ENCODE results near the gene MPRIP. TPM values are rescaled to one million over a fixed set of nuclear protein-coding genes. Genes with fewer than 3 reads are reported as not detected.

Gene MPRIP
- total RNA-seq, 1 experiment from 2014 or later, result 132 TPM

- Histone ChIP-seq H3K27ac (ENCODE audit: insufficient read length, low read depth, low read length) (no peak overlapping the region), H3K9ac (ENCODE audit: extremely low read depth, insufficient read length, low read length) (no peak overlapping the region), H2AK5ac (ENCODE audit: insufficient read length, low read length) (no peak overlapping the region), H3K4ac (ENCODE audit: low read depth, low read length) (no peak overlapping the region), H4K20me1 (ENCODE audit: control insufficient read depth, insufficient read depth, insufficient read length) (no peaks in the 10 kb centered on the region), H3K14ac (ENCODE audit: insufficient read depth, low read length) (no peak overlapping the region), H2BK120ac (ENCODE audit: low read depth, low read length, poor library complexity, severe bottlenecking) (no peak overlapping the region), H3K79me2 (ENCODE audit: insufficient read depth, low read length) (peaks cover 9% of the 10 kb centered on the region; the same call in 1 of the 2 replicates), H3K79me1 (ENCODE audit: insufficient read depth, low read depth, low read length, poor library complexity, severe bottlenecking) (peaks cover 3% of the 10 kb centered on the region), H4K91ac (ENCODE audit: insufficient read length, low read depth, low read length) (no peak overlapping the region), H3K4me1 (ENCODE audit: insufficient read depth, low read length) (peaks cover 11% of the 10 kb centered on the region), H4K5ac (ENCODE audit: insufficient read length, low read depth, low read length) (no peak overlapping the region), H3K23ac (ENCODE audit: insufficient read length, low read depth, low read length) (no peak overlapping the region), H2BK20ac (ENCODE audit: low read depth, low read length, poor library complexity, severe bottlenecking) (no peak overlapping the region), H2AFZ (ENCODE audit: low read length) (no peak overlapping the region), H2BK5ac (ENCODE audit: insufficient read length, low read length) (no peak overlapping the region), H3K27me3 (ENCODE audit: insufficient read depth, low read length) (no peaks in the 10 kb centered on the region), H3K4me2 (ENCODE audit: insufficient read depth, insufficient read length, low read length) (no peak overlapping the region), H3T11ph (ENCODE audit: low read length) (no peak overlapping the region), H2BK15ac (ENCODE audit: low read depth, low read length) (no peak overlapping the region), H3K18ac (ENCODE audit: insufficient read length, low read depth, low read length) (no peak overlapping the region), H3K23me2 (ENCODE audit: insufficient read length, low read depth, low read length, poor library complexity, severe bottlenecking) (peaks cover 5% of the 10 kb centered on the region), H2BK12ac (ENCODE audit: insufficient read length, low read depth, low read length) (no peak overlapping the region), H4K8ac (replicated peaks; ENCODE audit: insufficient read length, low read depth, low read length) (no peak overlapping the region), H3K9me3 (ENCODE audit: control insufficient read depth, low read depth, low read length) (no peaks in the 10 kb centered on the region), H3K56ac (ENCODE audit: insufficient read length, low read depth, low read length) (no peak overlapping the region)
- H3K4me1 Mint-ChIP-seq, result peaks cover 14% of the 10 kb centered on the region in 2 experiments
- H3K9me3 Mint-ChIP-seq, result no peaks in the 10 kb centered on the region
- WGBS (ENCODE audit: extremely low coverage, insufficient read length, low lambda C conversion rate), result no CpG with 5 or more reads among the region's 16 CpGs
- no peak overlapping the region for H3K4me3 Mint-ChIP-seq
- no peaks in the 10 kb centered on the region for H3K27me3 Mint-ChIP-seq (ENCODE audit: low read depth)
- no peak overlapping the region; a peak in 1 of 7 replicates for H3K27ac Mint-ChIP-seq
- DNase-seq, result no peak
- peaks cover 22 to 54% (median 51%) of the 10 kb centered on the region in 3 experiments; a peak in 6 of 7 replicates for H3K36me3 Mint-ChIP-seq (ENCODE audit: insufficient read depth in 1 of 3, low read depth in 3 of 3)
- TF ChIP-seq CTCF (conservative IDR thresholded peaks at IDR 0.05), result no peak
These were observed 189.5 kb downstream of the MPRIP start for GRCh38 chr17:17231621-17232302.

Measured in H9 (cell line).